PC-9 (cell line): Measurements from ENCODE around the gene GBP1. TPM values are rescaled to one million over a fixed set of nuclear protein-coding genes. Genes with fewer than 3 reads are reported as not detected.
"Not testable (repeated sequence)": the region's sequence is repeated elsewhere in the genome, so short reads cannot be mapped to it uniquely, and the experiment has no call there.

Source experiments
- BruUV-seq: library from RNA; stranded (reverse); fragments of 400-500 nt; replicated peaks from 2 replicates; lab custom pipeline; 2021; lab: Mats Ljungman, UMichigan
- CTCF ChIA-PET: fragments of 300-600 bp; sonication (Branson Sonifier 250); formaldehyde crosslinking; loops from one replicate; lab custom pipeline; 2022; ENCODE audit warnings: antibody characterized with exemption; lab: Charles Lee
- POLR2A ChIA-PET: fragments of 300-600 bp; sonication (Branson Sonifier 250); formaldehyde crosslinking; loops from one replicate; lab custom pipeline; 2022; ENCODE audit warnings: antibody characterized with exemption; ENCODE audit not compliant: unreplicated experiment; lab: Charles Lee
- DNase-seq, 2 experiments: peaks; one replicate each; pipeline versions ENCODE4 v3.0.0 to v3.0.0-alpha.2; 2015 to 2022; ENCODE audit warnings: mixed read lengths in 1 of 2
- H2AFZ ChIP-seq: fragments of 200-600 bp; sonication (generic); 2 replicates; pipeline ENCODE4 v1.8.1; 2017; ENCODE audit warnings: antibody characterized with exemption
- H3F3A ChIP-seq: fragments of 200-600 bp; sonication (generic); 2 replicates; pipeline ENCODE4 v1.8.1; 2017; ENCODE audit warnings: antibody characterized with exemption, mild to moderate bottlenecking, low read depth; ENCODE audit not compliant: insufficient read depth
- H3K27ac ChIP-seq: fragments of 200-600 bp; sonication (generic); 2 replicates; pipeline ENCODE4 v1.6.1; 2016; ENCODE audit warnings: mixed run types
- H3K27me3 ChIP-seq: fragments of 200-600 bp; sonication (generic); 2 replicates; pipeline ENCODE4 v1.6.1; 2016; ENCODE audit warnings: low read depth, mixed run types; ENCODE audit not compliant: insufficient read depth
- H3K36me3 ChIP-seq: fragments of 200-600 bp; sonication (generic); 2 replicates; pipeline ENCODE4 v1.6.1; 2016; ENCODE audit warnings: low read depth, mixed run types
- H3K4me1 ChIP-seq: fragments of 200-600 bp; sonication (generic); replicated peaks from 2 replicates; pipeline ENCODE4 v1.6.1; 2016; ENCODE audit warnings: mixed run types; ENCODE audit not compliant: insufficient read depth
- H3K4me2 ChIP-seq: fragments of 200-600 bp; sonication (generic); 2 replicates; pipeline ENCODE4 v1.6.1; 2017; ENCODE audit warnings: mixed run types
- H3K4me3 ChIP-seq: fragments of 200-600 bp; sonication (generic); 2 replicates; pipeline ENCODE4 v1.6.1; 2016; ENCODE audit warnings: mixed run types
- H3K79me2 ChIP-seq: fragments of 200-600 bp; sonication (generic); 2 replicates; pipeline ENCODE4 v1.6.1; 2017; ENCODE audit warnings: low read depth, mixed run types
- H3K9me2 ChIP-seq: fragments of 200-600 bp; sonication (generic); 2 replicates; pipeline ENCODE4 v1.8.1; 2017; ENCODE audit warnings: mild to moderate bottlenecking; ENCODE audit not compliant: insufficient read depth
- H3K9me3 ChIP-seq: fragments of 200-600 bp; sonication (generic); 2 replicates; pipeline ENCODE4 v1.8.1; 2016; ENCODE audit warnings: low read depth; ENCODE audit not compliant: insufficient read depth
- H4K20me1 ChIP-seq: fragments of 200-600 bp; sonication (generic); 2 replicates; pipeline ENCODE4 v1.8.1; 2017; ENCODE audit not compliant: insufficient read depth
- CTCF ChIP-seq: fragments of 200-600 bp; sonication (generic); conservative IDR thresholded peaks from 2 replicates; pipeline ENCODE4 v1.6.1; 2017; ENCODE audit warnings: mixed run types, antibody characterized with exemption, mild to moderate bottlenecking, moderate library complexity
- EZH2 ChIP-seq: fragments of 200-600 bp; sonication (generic); IDR thresholded peaks from 2 replicates; pipeline ENCODE4 v1.8.0; 2017; ENCODE audit warnings: antibody characterized with exemption, low read depth
- intact Hi-C: fragments of 100-400 bp; cut with micrococcal nuclease; formaldehyde crosslinking; loops from one replicate; pipeline ENCODE4 v1.10.0; 2022; ENCODE audit not compliant: unreplicated experiment
- total RNA-seq: library from RNA; stranded (reverse); gene quantifications from 2 replicates; pipeline ENCODE4 v1.2.3, GENCODE V29; 2021

Gene GBP1
- total RNA-seq, 1 experiment from 2014 or later = 7.3 TPM

GRCh38 chr1:89040315-89040626, 24.7 kb downstream of the GBP1 start:
- ChIA-PET CTCF (no interaction called here), POLR2A (no interaction called here)
- H3K79me2 ChIP-seq = no peaks in the 10 kb centered on the region
- H4K20me1 ChIP-seq = no peaks in the 10 kb centered on the region
- H3F3A ChIP-seq = no peaks in the 10 kb centered on the region
- no peak for DNase-seq
- H3K27me3 ChIP-seq = no peaks in the 10 kb centered on the region
- no peak overlapping the region for H2AFZ ChIP-seq
- no peaks in the 10 kb centered on the region for H3K4me1 ChIP-seq
- no peaks in the 10 kb centered on the region for H3K36me3 ChIP-seq
- no peaks in the 10 kb centered on the region for H3K9me2 ChIP-seq
- no peak overlapping the region for H3K4me2 ChIP-seq
- no TSS peak for BruUV-seq
- TF ChIP-seq CTCF = no peak
- TF ChIP-seq EZH2 = no peak
- H3K27ac ChIP-seq = no peak overlapping the region
- intact Hi-C loops = no loop called here
- H3K4me3 ChIP-seq = no peak overlapping the region
- peaks cover 12% of the 10 kb centered on the region for H3K9me3 ChIP-seq

DNA sequence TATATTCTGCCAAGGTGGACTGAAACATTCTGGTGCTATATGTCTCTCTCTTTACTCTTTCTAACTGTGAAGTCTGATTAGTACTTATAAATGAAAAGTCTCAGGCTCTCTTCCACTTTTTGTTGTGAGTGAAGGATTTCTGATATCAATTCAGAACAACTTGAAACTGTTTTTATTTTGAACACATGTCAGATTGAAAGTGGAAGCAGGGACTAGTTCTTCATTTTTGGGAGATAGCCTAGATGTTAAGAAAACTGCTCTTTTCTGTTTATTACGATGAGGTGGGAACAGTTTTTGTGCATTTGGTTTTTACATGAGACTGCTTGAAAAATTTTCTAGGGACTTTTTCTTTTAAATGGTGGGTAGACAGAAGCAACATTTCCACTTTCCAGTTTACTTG, 27.8 kb downstream of the GBP1 start:
- ChIA-PET CTCF (no interaction called here), POLR2A (no interaction called here)
- Histone ChIP-seq H4K20me1 (no peaks in the 10 kb centered on the region), H3K4me3 (no peak overlapping the region), H3K79me2 (no peaks in the 10 kb centered on the region), H3K9me3 (peaks cover 5% of the 10 kb centered on the region; the same call in 1 of the 2 replicates), H3K27ac (no peak overlapping the region), H3F3A (no peaks in the 10 kb centered on the region), H3K27me3 (no peaks in the 10 kb centered on the region), H3K36me3 (no peaks in the 10 kb centered on the region), H3K4me1 (no peaks in the 10 kb centered on the region), H3K4me2 (no peak overlapping the region), H2AFZ (no peak overlapping the region), H3K9me2 (0 out of 2 replicates have a peak, but pooled peaks cover 3% of the 10 kb centered on the region)
- DNase-seq = no peak
- intact Hi-C loops = no loop called here
- TF ChIP-seq EZH2 (no peak), CTCF (no peak)
- BruUV-seq = no TSS peak

- Histone ChIP-seq H3K36me3 (no peaks in the 10 kb centered on the region), H3K9me3 (no peaks in the 10 kb centered on the region; the same call in 1 of the 2 replicates), H4K20me1 (no peaks in the 10 kb centered on the region), H3K4me3 (no peak overlapping the region), H3K4me1 (no peaks in the 10 kb centered on the region), H3K27ac (no peak overlapping the region), H3F3A (no peaks in the 10 kb centered on the region), H3K27me3 (no peaks in the 10 kb centered on the region), H3K4me2 (no peak overlapping the region), H3K79me2 (no peaks in the 10 kb centered on the region), H2AFZ (no peak overlapping the region), H3K9me2 (0 out of 2 replicates have a peak, but pooled peaks cover 3% of the 10 kb centered on the region)
- DNase-seq = no peak
- CTCF ChIA-PET = no interaction called here
- intact Hi-C loops = no loop called here
- BruUV-seq = no TSS peak
- POLR2A ChIA-PET = no interaction called here
- no peak for TF ChIP-seq EZH2
Measured at GRCh38 chr1:89035080-89035479, 29.9 kb downstream of the GBP1 start.

DNA sequence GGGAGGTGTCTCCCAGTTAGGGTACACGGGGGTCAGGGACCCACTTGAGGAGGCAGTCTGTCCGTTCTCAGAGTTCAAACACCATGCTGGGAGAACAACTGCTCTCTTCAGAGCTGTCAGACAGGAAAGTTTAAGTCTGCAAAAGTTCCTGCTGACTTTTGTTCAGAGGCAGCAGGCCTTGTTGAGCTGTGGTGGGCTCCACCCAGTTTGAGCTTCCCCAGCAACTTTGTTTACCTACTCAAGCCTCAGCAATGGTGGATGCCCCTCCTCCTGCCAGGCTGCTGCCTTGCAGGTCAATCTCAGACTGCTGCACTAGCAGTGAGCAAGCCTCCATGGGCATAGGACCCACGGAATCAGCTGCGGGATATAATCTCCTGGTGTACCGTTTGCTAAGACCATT, 31.0 kb downstream of the GBP1 start:
- CTCF ChIA-PET, H4K20me1 ChIP-seq: not testable (repeated sequence)

DNA sequence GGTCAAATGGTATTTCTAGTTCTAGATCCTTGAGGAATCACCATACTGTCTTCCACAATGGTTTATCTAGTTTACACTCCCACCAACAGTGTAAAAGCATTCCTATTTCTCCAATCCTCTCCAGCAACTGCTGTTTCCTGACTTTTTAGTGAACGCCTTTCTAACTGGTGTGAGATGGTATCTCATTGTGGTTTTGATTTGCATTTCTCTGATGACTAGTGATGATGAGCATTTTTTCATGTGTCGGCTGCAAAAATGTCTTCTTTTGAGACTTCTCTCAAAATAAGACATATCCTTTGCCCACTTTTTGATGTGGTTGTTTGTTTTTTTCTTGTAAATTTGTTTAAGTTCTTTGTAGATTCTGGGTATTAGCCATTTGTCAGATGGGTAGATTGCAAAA, 36.0 kb downstream of the GBP1 start:
- H3K9me2 ChIP-seq, H4K20me1 ChIP-seq, H3K27me3 ChIP-seq, POLR2A ChIA-PET, H3K36me3 ChIP-seq, intact Hi-C loops, CTCF ChIA-PET, H3K4me3 ChIP-seq, H3K27ac ChIP-seq, H3K4me1 ChIP-seq, H3K4me2 ChIP-seq, H2AFZ ChIP-seq, BruUV-seq, H3K79me2 ChIP-seq, H3K9me3 ChIP-seq, H3F3A ChIP-seq, DNase-seq: not testable (repeated sequence)

More for the DNA sequence above, 31.0 kb downstream of the GBP1 start:
- H3K4me1 ChIP-seq, POLR2A ChIA-PET, H3K9me2 ChIP-seq, H3F3A ChIP-seq, intact Hi-C loops, H3K27ac ChIP-seq, H3K9me3 ChIP-seq, H3K79me2 ChIP-seq, BruUV-seq, H3K4me3 ChIP-seq, H2AFZ ChIP-seq, H3K4me2 ChIP-seq, H3K27me3 ChIP-seq, H3K36me3 ChIP-seq, DNase-seq: not testable (repeated sequence)
